Measurements from ENCODE around the gene CFAP46.

DNA sequence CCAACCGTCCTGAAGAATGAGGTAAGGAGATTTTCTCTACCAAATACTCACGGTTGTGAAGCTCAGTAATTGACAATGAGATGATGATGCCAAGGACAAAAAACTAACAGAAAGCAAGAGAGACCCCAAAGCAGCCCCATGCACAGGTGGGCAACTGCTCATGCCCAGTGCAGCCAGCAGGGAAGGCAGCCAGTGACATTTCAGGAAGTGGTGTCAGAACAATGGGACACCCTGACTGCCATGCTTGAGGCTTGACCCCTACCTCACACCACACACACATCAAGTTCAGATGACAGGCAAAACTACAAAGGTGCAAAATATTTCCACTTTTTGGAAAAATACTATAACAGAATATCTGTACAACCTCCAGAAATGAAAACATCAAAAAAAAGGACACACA lies 66.9 kb downstream of the CFAP46 start:
- TF ChIP-seq GATA3 (IDR thresholded peaks at IDR 0.05; ENCODE audit: low read depth, low read length) (no peak), GATA2 (IDR thresholded peaks at IDR 0.05; ENCODE audit: low read depth, low read length) (no peak)

All from SH-SY5Y (cell line).